Measurements from ENCODE around the gene REX1BD.
"Not testable (repeated sequence)": the region's sequence is repeated elsewhere in the genome, so short reads cannot be mapped to it uniquely, and the experiment has no call there.

REX1BD gene

DNA sequence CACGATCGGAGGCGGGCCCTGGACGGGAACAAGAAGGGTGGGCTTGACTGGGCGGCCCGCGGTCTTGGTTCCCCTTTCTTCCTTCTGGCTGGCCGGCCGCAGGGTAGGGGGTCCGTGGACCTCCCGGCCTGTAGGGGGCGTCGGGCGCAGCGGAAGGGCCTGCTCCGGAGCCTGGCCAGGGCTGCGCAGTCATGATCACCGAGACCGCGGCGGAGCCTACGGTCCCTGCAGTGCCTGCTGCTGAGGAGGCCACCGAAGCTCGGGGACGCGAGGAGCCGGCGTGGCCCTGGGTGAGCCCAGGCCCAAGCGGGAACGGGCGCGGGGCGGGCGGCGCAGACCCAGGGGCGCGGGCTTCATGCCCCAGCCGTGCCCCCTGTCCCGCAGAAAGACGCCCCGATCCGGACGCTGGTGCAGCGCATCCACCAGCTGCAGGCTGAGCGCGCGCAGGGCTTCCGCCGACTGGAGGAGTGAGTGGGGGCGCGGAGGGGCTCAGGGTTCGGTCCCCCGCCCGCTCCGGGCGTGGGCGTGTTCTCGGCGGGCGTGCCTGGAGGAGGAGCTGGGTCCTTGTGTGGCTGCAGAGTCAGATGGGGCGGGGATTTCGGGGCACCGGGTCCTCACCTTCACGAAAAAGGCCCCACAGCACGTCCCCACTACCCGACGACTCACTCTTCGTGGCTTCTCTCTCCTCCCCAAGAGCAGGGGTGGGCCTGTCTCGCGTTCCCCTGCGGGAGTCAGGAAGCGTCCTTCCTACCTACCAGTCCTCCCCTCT lies at the start of gene REX1BD:
REX1BD (plus strand) TSS at position 188 of the 769 bp plus-strand sequence; CDS start at position 192, 4 bp downstream.
- Histone ChIP-seq H2AFZ (ENCODE audit: low read depth, low read length, severe bottlenecking) (peak within 1 kb of the TSS; percentile 83), H3K27ac (ENCODE audit: low read depth, low read length) (peak within 1 kb of the TSS; percentile 80), H3K27me3 (ENCODE audit: low read length) (no peaks in the 10 kb centered on the region), H3K9me3 (ENCODE audit: insufficient read depth, low read length) (no peaks in the 10 kb centered on the region), H3K36me3 (ENCODE audit: low read length) (no peaks in the 10 kb centered on the region), H4K20me1 (ENCODE audit: low read depth, low read length) (no peaks in the 10 kb centered on the region), H3K4me3 (ENCODE audit: insufficient read depth, low read length, poor library complexity, severe bottlenecking) (peak within 1 kb of the TSS; percentile 67), H3F3A (ENCODE audit: insufficient read depth) (peaks cover 11% of the 10 kb centered on the region), H3K79me2 (ENCODE audit: insufficient read depth, low read length) (no peaks in the 10 kb centered on the region), H3K4me2 (ENCODE audit: low read depth, low read length, poor library complexity, severe bottlenecking) (peak within 1 kb of the TSS; percentile 76), H3K9ac (ENCODE audit: low read length) (peak within 1 kb of the TSS; percentile 69), H3K9me2 (replicated peaks; ENCODE audit: insufficient read depth, low read length) (no peaks in the 10 kb centered on the region)
- TF ChIP-seq, protein P1, sequence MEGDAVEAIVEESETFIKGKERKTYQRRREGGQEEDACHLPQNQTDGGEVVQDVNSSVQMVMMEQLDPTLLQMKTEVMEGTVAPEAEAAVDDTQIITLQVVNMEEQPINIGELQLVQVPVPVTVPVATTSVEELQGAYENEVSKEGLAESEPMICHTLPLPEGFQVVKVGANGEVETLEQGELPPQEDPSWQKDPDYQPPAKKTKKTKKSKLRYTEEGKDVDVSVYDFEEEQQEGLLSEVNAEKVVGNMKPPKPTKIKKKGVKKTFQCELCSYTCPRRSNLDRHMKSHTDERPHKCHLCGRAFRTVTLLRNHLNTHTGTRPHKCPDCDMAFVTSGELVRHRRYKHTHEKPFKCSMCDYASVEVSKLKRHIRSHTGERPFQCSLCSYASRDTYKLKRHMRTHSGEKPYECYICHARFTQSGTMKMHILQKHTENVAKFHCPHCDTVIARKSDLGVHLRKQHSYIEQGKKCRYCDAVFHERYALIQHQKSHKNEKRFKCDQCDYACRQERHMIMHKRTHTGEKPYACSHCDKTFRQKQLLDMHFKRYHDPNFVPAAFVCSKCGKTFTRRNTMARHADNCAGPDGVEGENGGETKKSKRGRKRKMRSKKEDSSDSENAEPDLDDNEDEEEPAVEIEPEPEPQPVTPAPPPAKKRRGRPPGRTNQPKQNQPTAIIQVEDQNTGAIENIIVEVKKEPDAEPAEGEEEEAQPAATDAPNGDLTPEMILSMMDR (IDR thresholded peaks at IDR 0.05; ENCODE audit: insufficient read depth, low read length, poor library complexity, severe bottlenecking): peak; percentile 82
- no peak for TF ChIP-seq EZH2phosphoT487 (conservative IDR thresholded peaks at IDR 0.05; ENCODE audit: low read length)

- H3K27ac ChIP-seq (ENCODE audit: low read depth, low read length): no peak overlapping the region
- H3K4me3 ChIP-seq (ENCODE audit: insufficient read depth, low read length, poor library complexity, severe bottlenecking): no peak overlapping the region
- no peak overlapping the region for H2AFZ ChIP-seq (ENCODE audit: low read depth, low read length, severe bottlenecking)
- H4K20me1 ChIP-seq (ENCODE audit: low read depth, low read length): no peaks in the 10 kb centered on the region
- H3K9ac ChIP-seq (ENCODE audit: low read length): no peak overlapping the region
- peaks cover 9% of the 10 kb centered on the region; the same call in 1 of the 2 replicates for H3F3A ChIP-seq (ENCODE audit: insufficient read depth)
- H3K27me3 ChIP-seq (ENCODE audit: low read length): no peaks in the 10 kb centered on the region
- H3K9me2 ChIP-seq (replicated peaks; ENCODE audit: insufficient read depth, low read length): no peaks in the 10 kb centered on the region
- peaks cover 9% of the 10 kb centered on the region; the same call in 1 of the 2 replicates for H3K79me2 ChIP-seq (ENCODE audit: insufficient read depth, low read length)
- no peak for TF ChIP-seq EZH2phosphoT487 (conservative IDR thresholded peaks at IDR 0.05; ENCODE audit: low read length)
- TF ChIP-seq, protein P1 (IDR thresholded peaks at IDR 0.05; ENCODE audit: insufficient read depth, low read length, poor library complexity, severe bottlenecking): no peak
- no peaks in the 10 kb centered on the region; the same call in 1 of the 2 replicates for H3K36me3 ChIP-seq (ENCODE audit: low read length)
- no peaks in the 10 kb centered on the region for H3K9me3 ChIP-seq (ENCODE audit: insufficient read depth, low read length)
- no peak overlapping the region for H3K4me2 ChIP-seq (ENCODE audit: low read depth, low read length, poor library complexity, severe bottlenecking)
Observed at GRCh38 chr19:18539372-18539771, 49.2 kb upstream of the REX1BD start.

GRCh38 chr19:18540200-18540599 lies 48.4 kb upstream of the REX1BD start:
- H3K4me3 ChIP-seq (ENCODE audit: insufficient read depth, low read length, poor library complexity, severe bottlenecking); H3K27ac ChIP-seq (ENCODE audit: low read depth, low read length); H2AFZ ChIP-seq (ENCODE audit: low read depth, low read length, severe bottlenecking); H3K36me3 ChIP-seq (ENCODE audit: low read length); H3K9ac ChIP-seq (ENCODE audit: low read length); H3K27me3 ChIP-seq (ENCODE audit: low read length); H4K20me1 ChIP-seq (ENCODE audit: low read depth, low read length); H3K4me2 ChIP-seq (ENCODE audit: low read depth, low read length, poor library complexity, severe bottlenecking); H3K9me2 ChIP-seq (replicated peaks; ENCODE audit: insufficient read depth, low read length); H3K79me2 ChIP-seq (ENCODE audit: insufficient read depth, low read length); H3F3A ChIP-seq (ENCODE audit: insufficient read depth); H3K9me3 ChIP-seq (ENCODE audit: insufficient read depth, low read length): not testable (repeated sequence)
